HuH-7 (cell line): ENCODE results near the gene GOLGA8G.
"Not testable (repeated sequence)": the region's sequence is repeated elsewhere in the genome, so short reads cannot be mapped to it uniquely, and the experiment has no call there.

Experiments
- DNase-seq: peaks from one replicate; pipeline ENCODE4 v3.0.0; 2011; ENCODE audit warnings: low spot score

Gene GOLGA8G

DNA sequence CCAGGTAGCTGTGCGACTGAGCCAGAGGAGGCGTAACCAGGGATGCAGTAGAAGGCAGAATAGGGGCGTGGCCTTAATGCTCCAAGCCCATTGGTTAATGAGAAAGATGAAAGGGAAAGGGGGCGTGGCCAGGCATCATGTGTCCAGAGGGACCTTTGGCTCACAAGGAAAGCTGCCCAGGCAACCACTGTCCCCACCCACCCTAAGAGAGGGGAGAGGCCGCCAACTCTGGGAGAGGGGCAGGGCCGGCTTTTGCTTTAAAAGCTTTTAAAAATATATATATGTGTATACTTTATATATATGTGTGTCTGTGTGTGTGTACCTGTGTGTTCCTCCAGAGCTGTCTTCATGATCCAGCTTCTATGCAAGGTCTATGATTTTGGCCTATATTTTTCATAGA, at the start of gene GOLGA8G:
Gene GOLGA8G (minus strand): TSS at position 18 of the 400 bp plus-strand sequence. CDS start 62 bp downstream, outside the sequence.
- not testable (repeated sequence) for DNase-seq

DNA sequence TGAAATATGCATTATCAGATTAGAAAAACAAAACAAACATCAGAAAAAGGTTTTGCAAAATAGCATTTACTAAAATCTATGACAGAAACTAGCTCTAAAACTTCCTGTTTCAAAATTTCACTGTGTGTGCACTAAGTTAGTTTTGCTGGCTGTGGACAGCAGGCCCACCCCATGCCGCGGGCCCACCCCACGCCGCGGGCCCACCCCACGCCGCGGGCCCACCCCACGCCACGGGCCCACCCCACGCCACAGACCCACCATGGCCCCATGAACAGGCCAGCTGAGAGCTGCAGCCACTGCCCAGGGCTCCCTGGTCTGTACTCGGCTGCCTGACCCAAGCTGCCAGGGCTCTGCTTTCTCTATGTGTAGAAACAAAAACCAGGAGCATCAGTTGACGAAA, 40.6 kb upstream of the GOLGA8G start:
- not testable (repeated sequence) for DNase-seq

- not testable (repeated sequence) for DNase-seq
Measured at GRCh38 chr15:28553268-28553667, 20.5 kb upstream of the GOLGA8G start, which contains the start of gene GOLGA6L25. Gene GOLGA6L25, plus strand, starts transcription at chr15:28553568. Its CDS starts 61 bp downstream, at chr15:28553629.

- DNase-seq = not testable (repeated sequence)
Measured at GRCh38 chr15:28515208-28515607, 17.6 kb downstream of the GOLGA8G start.

GRCh38 chr15:28514128-28514527, 18.6 kb downstream of the GOLGA8G start:
- not testable (repeated sequence) for DNase-seq

GRCh38 chr15:28508217-28508889, 24.4 kb downstream of the GOLGA8G start:
- not testable (repeated sequence) for DNase-seq

- not testable (repeated sequence) for DNase-seq
Measured at GRCh38 chr15:28481340-28481739, 51.4 kb downstream of the GOLGA8G start.
